Ovary (tissue), 3 donors: ENCODE measurements around the gene LMAN2L.

Experiments
- EP300 ChIP-seq: sonication (generic); formaldehyde crosslinking; IDR thresholded peaks from one replicate; pipeline ENCODE4 v1.6.1; 2017; ENCODE audit warnings: antibody characterized with exemption
- POLR2A ChIP-seq: fragments of 450-650 bp; IDR thresholded peaks from one replicate; pipeline ENCODE4 v1.6.1; 2017; ENCODE audit warnings: antibody characterized with exemption, mild to moderate bottlenecking, moderate library complexity
- TF ChIP-seq, protein P1 (sequence below), 3 donors: fragments of 450-650 bp in 2 of 3; fragments of 200-600 bp in 1 of 3; IDR thresholded peaks; one replicate each; pipeline versions ENCODE4 v1.5.1 to v1.8.0; 2016 to 2022; ENCODE audit warnings: antibody characterized with exemption in 3 of 3, mild to moderate bottlenecking in 1 of 3
- donor health status: DM: no; HTN: no; CAD: no.

DNA sequence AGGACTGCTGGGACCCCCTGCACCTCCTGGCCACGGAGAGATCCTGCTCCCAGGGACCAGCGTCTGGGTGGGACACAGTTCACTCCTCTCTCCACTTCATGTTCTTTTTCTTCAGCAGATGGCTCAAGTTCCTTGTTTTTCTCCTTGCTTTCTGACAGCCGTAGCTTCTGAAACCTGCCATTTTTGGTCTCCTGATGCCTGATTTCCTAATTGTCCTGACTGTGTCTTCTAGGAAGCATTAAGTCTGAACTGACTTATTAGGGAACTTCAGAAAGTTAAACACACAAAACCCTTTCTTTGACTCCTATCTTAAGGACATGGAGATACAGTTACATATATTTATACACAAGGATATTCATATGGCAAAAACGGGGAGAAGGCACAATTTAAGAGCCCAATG is 43.5 kb upstream of the LMAN2L start:
- TF ChIP-seq, protein P1, sequence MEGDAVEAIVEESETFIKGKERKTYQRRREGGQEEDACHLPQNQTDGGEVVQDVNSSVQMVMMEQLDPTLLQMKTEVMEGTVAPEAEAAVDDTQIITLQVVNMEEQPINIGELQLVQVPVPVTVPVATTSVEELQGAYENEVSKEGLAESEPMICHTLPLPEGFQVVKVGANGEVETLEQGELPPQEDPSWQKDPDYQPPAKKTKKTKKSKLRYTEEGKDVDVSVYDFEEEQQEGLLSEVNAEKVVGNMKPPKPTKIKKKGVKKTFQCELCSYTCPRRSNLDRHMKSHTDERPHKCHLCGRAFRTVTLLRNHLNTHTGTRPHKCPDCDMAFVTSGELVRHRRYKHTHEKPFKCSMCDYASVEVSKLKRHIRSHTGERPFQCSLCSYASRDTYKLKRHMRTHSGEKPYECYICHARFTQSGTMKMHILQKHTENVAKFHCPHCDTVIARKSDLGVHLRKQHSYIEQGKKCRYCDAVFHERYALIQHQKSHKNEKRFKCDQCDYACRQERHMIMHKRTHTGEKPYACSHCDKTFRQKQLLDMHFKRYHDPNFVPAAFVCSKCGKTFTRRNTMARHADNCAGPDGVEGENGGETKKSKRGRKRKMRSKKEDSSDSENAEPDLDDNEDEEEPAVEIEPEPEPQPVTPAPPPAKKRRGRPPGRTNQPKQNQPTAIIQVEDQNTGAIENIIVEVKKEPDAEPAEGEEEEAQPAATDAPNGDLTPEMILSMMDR (IDR thresholded peaks at IDR 0.05): no peak
- TF ChIP-seq EP300: no peak
- no peak for TF ChIP-seq POLR2A
